Parathyroid adenoma (tissue), 2 donors: ENCODE measurements around the gene FOXC1.

ENCODE experiments used
- H2AFZ ChIP-seq: fragments of 300-600 bp; sonication (generic); one replicate; pipeline ENCODE4 v1.7.0; 2017; ENCODE audit warnings: antibody characterized with exemption, mild to moderate bottlenecking
- H3K27ac ChIP-seq: fragments of 300-600 bp; sonication (generic); one replicate; pipeline ENCODE4 v1.7.0; 2017
- H3K27me3 ChIP-seq: fragments of 300-600 bp; sonication (generic); one replicate; pipeline ENCODE4 v1.7.0; 2017; ENCODE audit warnings: low read length; ENCODE audit not compliant: control insufficient read depth, insufficient read depth
- H3K36me3 ChIP-seq: fragments of 300-600 bp; sonication (generic); one replicate; pipeline ENCODE4 v1.7.0; 2017; ENCODE audit warnings: low read length; ENCODE audit not compliant: control insufficient read depth, insufficient read depth
- H3K4me1 ChIP-seq: fragments of 300-600 bp; sonication (generic); one replicate; pipeline ENCODE4 v1.7.0; 2017; ENCODE audit warnings: control low read depth
- H3K4me2 ChIP-seq: fragments of 300-600 bp; sonication (generic); one replicate; pipeline ENCODE4 v1.7.0; 2017; ENCODE audit warnings: low read length
- H3K4me3 ChIP-seq: fragments of 300-600 bp; sonication (generic); one replicate; pipeline ENCODE4 v1.7.0; 2017; ENCODE audit warnings: low read depth, low read length
- H3K79me2 ChIP-seq: fragments of 300-600 bp; sonication (generic); one replicate; pipeline ENCODE4 v1.7.0; 2017; ENCODE audit warnings: control low read depth
- H3K9ac ChIP-seq: fragments of 300-600 bp; sonication (generic); one replicate; pipeline ENCODE4 v1.7.0; 2017; ENCODE audit warnings: mild to moderate bottlenecking
- H3K9me3 ChIP-seq: fragments of 300-600 bp; sonication (generic); one replicate; pipeline ENCODE4 v1.7.0; 2017; ENCODE audit warnings: low read length; ENCODE audit not compliant: control insufficient read depth
- TF ChIP-seq, protein P1 (sequence below): fragments of 300-600 bp; sonication (generic); IDR thresholded peaks from one replicate; pipeline ENCODE4 v1.7.0; 2017; ENCODE audit warnings: antibody characterized with exemption, mild to moderate bottlenecking
- donor health status: primary hyperparathyroidism.

FOXC1 gene

DNA sequence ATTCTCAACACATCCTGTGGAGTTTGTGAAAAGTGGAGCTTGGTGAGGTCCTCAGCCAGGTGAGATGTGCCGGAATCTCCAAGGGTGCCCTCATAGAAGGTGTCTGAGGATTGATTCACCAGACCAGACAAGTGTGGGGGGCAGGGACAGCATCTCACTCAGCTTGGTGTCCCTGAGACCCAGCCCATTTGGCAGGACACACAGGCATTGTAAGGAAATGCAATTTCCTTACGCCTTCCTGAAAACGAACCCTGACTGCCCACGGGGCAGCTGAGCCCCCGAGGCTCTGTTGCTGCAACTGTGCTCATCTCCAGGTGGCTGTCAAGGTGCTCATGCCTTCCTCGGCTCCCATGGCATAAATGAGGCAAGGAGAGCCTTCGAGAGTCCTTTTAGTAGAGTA is 33.4 kb downstream of the FOXC1 start:
- H3K9me3 ChIP-seq: no peaks in the 10 kb centered on the region

DNA sequence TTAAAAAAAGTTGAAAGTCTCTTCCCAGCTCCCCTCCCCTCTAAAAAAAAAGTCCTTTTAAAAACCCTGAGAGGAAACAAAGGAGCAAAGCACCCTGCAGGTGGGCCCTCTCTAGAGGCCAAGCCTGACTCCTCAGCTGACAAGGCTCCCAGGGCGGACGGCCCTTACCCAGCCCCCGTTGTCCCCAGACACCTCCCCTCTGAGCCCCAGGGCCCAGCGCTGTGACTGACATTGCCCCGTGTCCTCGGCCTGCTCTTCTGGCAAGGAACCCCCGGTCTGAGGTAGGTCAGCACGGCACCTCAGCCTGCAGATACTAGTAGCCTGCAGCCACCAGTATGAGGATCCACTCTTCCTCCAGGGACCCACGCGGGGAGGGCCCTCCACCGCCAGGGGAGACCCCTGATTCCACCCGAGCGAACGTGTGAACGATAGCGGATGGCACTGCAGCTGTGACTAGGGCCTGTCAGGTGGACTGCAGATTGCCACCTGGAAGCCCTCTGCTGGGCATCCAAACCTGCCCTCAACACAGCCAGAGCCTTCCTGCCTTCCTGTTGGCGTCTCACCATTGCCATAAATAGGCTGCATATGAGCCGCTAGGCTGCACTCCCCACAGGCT is 34.2 kb downstream of the FOXC1 start:
- TF ChIP-seq, protein P1, sequence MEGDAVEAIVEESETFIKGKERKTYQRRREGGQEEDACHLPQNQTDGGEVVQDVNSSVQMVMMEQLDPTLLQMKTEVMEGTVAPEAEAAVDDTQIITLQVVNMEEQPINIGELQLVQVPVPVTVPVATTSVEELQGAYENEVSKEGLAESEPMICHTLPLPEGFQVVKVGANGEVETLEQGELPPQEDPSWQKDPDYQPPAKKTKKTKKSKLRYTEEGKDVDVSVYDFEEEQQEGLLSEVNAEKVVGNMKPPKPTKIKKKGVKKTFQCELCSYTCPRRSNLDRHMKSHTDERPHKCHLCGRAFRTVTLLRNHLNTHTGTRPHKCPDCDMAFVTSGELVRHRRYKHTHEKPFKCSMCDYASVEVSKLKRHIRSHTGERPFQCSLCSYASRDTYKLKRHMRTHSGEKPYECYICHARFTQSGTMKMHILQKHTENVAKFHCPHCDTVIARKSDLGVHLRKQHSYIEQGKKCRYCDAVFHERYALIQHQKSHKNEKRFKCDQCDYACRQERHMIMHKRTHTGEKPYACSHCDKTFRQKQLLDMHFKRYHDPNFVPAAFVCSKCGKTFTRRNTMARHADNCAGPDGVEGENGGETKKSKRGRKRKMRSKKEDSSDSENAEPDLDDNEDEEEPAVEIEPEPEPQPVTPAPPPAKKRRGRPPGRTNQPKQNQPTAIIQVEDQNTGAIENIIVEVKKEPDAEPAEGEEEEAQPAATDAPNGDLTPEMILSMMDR: no peak

More for the DNA sequence above, 33.4 kb downstream of the FOXC1 start:
- H3K4me2 ChIP-seq: no peak overlapping the region
- H3K4me1 ChIP-seq: peaks cover 2% of the 10 kb centered on the region
- no peak overlapping the region for H3K9ac ChIP-seq
- no peak overlapping the region for H3K27ac ChIP-seq
- H3K36me3 ChIP-seq: no peaks in the 10 kb centered on the region
- H3K27me3 ChIP-seq: no peaks in the 10 kb centered on the region
- TF ChIP-seq, protein P1: no peak
- H3K79me2 ChIP-seq: no peaks in the 10 kb centered on the region
- no peak overlapping the region for H3K4me3 ChIP-seq
- H2AFZ ChIP-seq: no peak overlapping the region

DNA sequence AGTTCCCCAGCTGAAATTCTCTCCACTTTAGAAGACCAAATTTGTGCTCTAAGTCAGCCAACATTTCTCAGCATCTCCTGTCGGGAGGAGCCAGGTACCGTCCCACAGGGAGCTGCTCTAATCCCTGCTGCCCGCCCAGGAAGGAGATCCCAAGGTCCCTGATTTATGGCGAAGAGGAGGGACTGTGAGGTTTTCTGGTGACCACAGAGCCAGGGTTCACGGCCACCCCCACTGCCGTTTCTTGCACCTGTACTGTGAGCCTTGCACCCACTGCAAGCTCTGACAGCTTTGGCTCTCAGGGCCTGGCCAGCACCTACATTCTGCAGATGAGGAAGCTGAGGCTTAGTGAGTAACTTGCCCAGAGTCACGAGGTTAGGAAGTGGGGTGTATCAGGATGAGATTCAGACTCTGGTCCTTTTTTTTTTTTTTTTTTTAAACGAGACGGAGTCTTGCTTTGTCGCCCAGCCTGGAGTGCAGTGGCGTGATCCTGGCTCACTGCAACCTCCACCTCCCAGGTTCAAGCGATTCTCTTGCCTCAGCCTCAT is 34.9 kb downstream of the FOXC1 start:
- H3K4me3 ChIP-seq: no peak overlapping the region
- TF ChIP-seq, protein P1: no peak
- no peaks in the 10 kb centered on the region for H3K36me3 ChIP-seq
- no peak overlapping the region for H3K27ac ChIP-seq
- no peaks in the 10 kb centered on the region for H3K79me2 ChIP-seq
- H3K27me3 ChIP-seq: no peaks in the 10 kb centered on the region
- peaks cover 2% of the 10 kb centered on the region for H3K4me1 ChIP-seq
- no peak overlapping the region for H3K9ac ChIP-seq
- H2AFZ ChIP-seq: no peak overlapping the region
- no peak overlapping the region for H3K4me2 ChIP-seq
- no peaks in the 10 kb centered on the region for H3K9me3 ChIP-seq

More for the DNA sequence above, 34.2 kb downstream of the FOXC1 start:
- Histone ChIP-seq H2AFZ (no peak overlapping the region), H3K4me3 (no peak overlapping the region), H3K4me2 (no peak overlapping the region), H3K27ac (no peak overlapping the region), H3K4me1 (peaks cover 2% of the 10 kb centered on the region), H3K9me3 (no peaks in the 10 kb centered on the region), H3K27me3 (no peaks in the 10 kb centered on the region), H3K79me2 (no peaks in the 10 kb centered on the region), H3K36me3 (no peaks in the 10 kb centered on the region), H3K9ac (no peak overlapping the region)

DNA sequence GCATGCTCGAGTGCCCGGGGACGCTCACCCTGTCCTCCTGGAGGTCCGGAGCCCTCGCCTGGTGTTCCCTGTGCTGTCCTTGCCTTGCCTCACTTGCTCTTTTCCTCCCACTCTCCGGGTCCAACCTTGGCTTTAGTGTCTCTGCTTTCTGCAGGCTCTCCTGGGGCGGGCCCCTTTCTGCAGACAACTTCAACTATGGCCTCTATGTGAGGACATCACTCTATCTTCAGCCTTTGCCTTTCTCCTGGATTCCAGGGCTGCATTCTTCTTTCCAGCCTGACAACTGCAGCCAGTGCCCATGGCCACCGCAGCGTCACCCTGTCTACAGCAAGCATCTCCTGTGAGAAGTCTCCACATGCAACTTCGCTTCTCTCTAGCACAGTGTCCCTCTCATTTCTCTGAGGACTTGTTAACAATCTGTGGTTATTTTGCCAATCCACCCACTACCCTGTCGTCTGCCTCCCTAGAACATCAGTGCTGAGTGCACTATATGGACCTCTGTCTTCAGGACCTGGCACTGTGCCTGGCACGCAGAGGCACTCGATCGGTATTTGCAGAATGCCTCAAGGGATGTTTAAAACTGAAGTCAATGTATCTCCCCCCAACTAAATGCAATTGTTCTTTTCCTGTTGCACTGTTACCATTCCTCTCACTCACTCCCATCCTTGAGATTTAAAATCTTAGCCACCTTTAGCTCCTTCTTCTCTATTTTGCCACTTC is 35.9 kb downstream of the FOXC1 start:
- H3K27me3 ChIP-seq: no peaks in the 10 kb centered on the region
- no peak overlapping the region for H3K4me3 ChIP-seq
- H3K79me2 ChIP-seq: no peaks in the 10 kb centered on the region
- no peak overlapping the region for H3K4me2 ChIP-seq
- H2AFZ ChIP-seq: no peak overlapping the region
- H3K4me1 ChIP-seq: peaks cover 2% of the 10 kb centered on the region
- no peak overlapping the region for H3K9ac ChIP-seq
- H3K27ac ChIP-seq: no peak overlapping the region
- TF ChIP-seq, protein P1: no peak
- H3K9me3 ChIP-seq: no peaks in the 10 kb centered on the region
- no peaks in the 10 kb centered on the region for H3K36me3 ChIP-seq
